ENCODE data around the gene ARID2. TPM values are rescaled to one million over a fixed set of nuclear protein-coding genes. Genes with fewer than 3 reads are reported as not detected.

The ARID2 gene
- polyA plus RNA-seq, 1 donor (not counting 4 experiments of a cell fraction or from before 2014, with no cell fraction given): 15.1 TPM

- H3K27me3 ChIP-seq (ENCODE audit: control insufficient read depth, extremely low read depth, insufficient read depth, low read length): no peaks in the 10 kb centered on the region
- H3K9ac ChIP-seq (ENCODE audit: control insufficient read depth, extremely low read depth, insufficient read depth, low read length): no peak overlapping the region
- dilution Hi-C loops (cut with MboI; ENCODE audit: extremely low pct_ligation_motif_present, low sequenced_read_pairs): no loop called here
- H3K9me3 ChIP-seq (ENCODE audit: control insufficient read depth, low read depth, low read length): no peaks in the 10 kb centered on the region
- no peak for DNase-seq (ENCODE audit: low read depth, low spot score)
- H2AFZ ChIP-seq (ENCODE audit: control insufficient read depth, low read length): no peak overlapping the region
- H3K4me1 ChIP-seq (ENCODE audit: control insufficient read depth, extremely low read depth, insufficient read depth, low read length): no peaks in the 10 kb centered on the region
- no peaks in the 10 kb centered on the region for H3K79me2 ChIP-seq (ENCODE audit: control insufficient read depth, insufficient read depth, low read length)
- TF ChIP-seq CTCF (optimal IDR thresholded peaks at IDR 0.05 in 1 of 3, IDR thresholded peaks at IDR 0.05 in 1 of 3, conservative IDR thresholded peaks at IDR 0.05 in 1 of 3; ENCODE audit: extremely low read depth in 1 of 3, insufficient read depth in 2 of 3, low read length in 3 of 3) (no peak), EZH2 (IDR thresholded peaks at IDR 0.05; ENCODE audit: low read length) (no peak)
- FAIRE-seq: no peak
- no peak overlapping the region for H3K4me2 ChIP-seq (ENCODE audit: control insufficient read depth, extremely low read depth, insufficient read depth, low read depth, low read length)
- H3K9me1 ChIP-seq (ENCODE audit: control insufficient read depth, extremely low read depth, insufficient read depth, low read length): no peaks in the 10 kb centered on the region
- H3K4me3 ChIP-seq (ENCODE audit: control insufficient read depth in 2 of 3, extremely low read depth in 1 of 3, insufficient read depth in 2 of 3, low read depth in 1 of 3, low read length in 3 of 3): no peak overlapping the region
- H4K20me1 ChIP-seq (ENCODE audit: control insufficient read depth, extremely low read depth, insufficient read depth, low read length): no peaks in the 10 kb centered on the region
- H3K36me3 ChIP-seq (ENCODE audit: control insufficient read depth in 2 of 2, extremely low read depth in 1 of 2, insufficient read depth in 2 of 2, low read length in 2 of 2): peaks cover 5 to 13% of the 10 kb centered on the region in 2 experiments
- H3K27ac ChIP-seq (ENCODE audit: control insufficient read depth, insufficient read depth, low read length): no peak overlapping the region
Measured at GRCh38 chr12:45946435-45946834, 216.9 kb downstream of the ARID2 start.

- FAIRE-seq (no peak), DNase-seq (ENCODE audit: low read depth, low spot score) (no peak)
- Histone ChIP-seq H3K9me1 (ENCODE audit: control insufficient read depth, extremely low read depth, insufficient read depth, low read length) (no peaks in the 10 kb centered on the region), H3K4me3 (ENCODE audit: control insufficient read depth in 2 of 3, extremely low read depth in 1 of 3, insufficient read depth in 2 of 3, low read depth in 1 of 3, low read length in 3 of 3) (no peak overlapping the region), H3K9ac (ENCODE audit: control insufficient read depth, extremely low read depth, insufficient read depth, low read length) (no peak overlapping the region), H3K79me2 (ENCODE audit: control insufficient read depth, insufficient read depth, low read length) (no peaks in the 10 kb centered on the region), H4K20me1 (ENCODE audit: control insufficient read depth, extremely low read depth, insufficient read depth, low read length) (no peaks in the 10 kb centered on the region), H3K4me2 (ENCODE audit: control insufficient read depth, extremely low read depth, insufficient read depth, low read depth, low read length) (no peak overlapping the region), H3K27me3 (ENCODE audit: control insufficient read depth, extremely low read depth, insufficient read depth, low read length) (no peaks in the 10 kb centered on the region), H2AFZ (ENCODE audit: control insufficient read depth, low read length) (no peak overlapping the region), H3K9me3 (ENCODE audit: control insufficient read depth, low read depth, low read length) (no peaks in the 10 kb centered on the region), H3K4me1 (ENCODE audit: control insufficient read depth, extremely low read depth, insufficient read depth, low read length) (no peaks in the 10 kb centered on the region), H3K27ac (ENCODE audit: control insufficient read depth, insufficient read depth, low read length) (no peak overlapping the region), H3K36me3 (ENCODE audit: control insufficient read depth in 2 of 2, extremely low read depth in 1 of 2, insufficient read depth in 2 of 2, low read length in 2 of 2) (peaks cover 2 to 13% of the 10 kb centered on the region in 2 experiments)
- dilution Hi-C loops (cut with MboI; ENCODE audit: extremely low pct_ligation_motif_present, low sequenced_read_pairs): no loop called here
- TF ChIP-seq CTCF (optimal IDR thresholded peaks at IDR 0.05 in 1 of 3, IDR thresholded peaks at IDR 0.05 in 1 of 3, conservative IDR thresholded peaks at IDR 0.05 in 1 of 3; ENCODE audit: extremely low read depth in 1 of 3, insufficient read depth in 2 of 3, low read length in 3 of 3) (no peak), EZH2 (IDR thresholded peaks at IDR 0.05; ENCODE audit: low read length) (no peak)
Measured at GRCh38 chr12:45948546-45948945, 219.0 kb downstream of the ARID2 start.

Small RNA genes lying within 50 kb of the gene (small RNA-seq; reads per million reads assigned to genes)
- 0 reads per million in 3 experiments for gene RN7SL246P (ENCODE audit: insufficient read length in 3 of 3, low read depth in 3 of 3, low replicate concordance in 1 of 3)

Measured in keratinocyte (primary cell).